SKM-1 treated with dmso at 0.1 percent for 144 hours (cell line): ENCODE results near the gene ALG9.

Experiments
- DNase-seq: peaks from one replicate; lab custom pipeline; 2025; ENCODE audit not compliant: unreplicated experiment; lab: John Stamatoyannopoulos, UW

The ALG9 gene

GRCh38 chr11:111882202-111882601 lies 10.8 kb upstream of the ALG9 start:
- no peak for DNase-seq

GRCh38 chr11:111879637-111879960 lies 8.2 kb upstream of the ALG9 start:
- no peak for DNase-seq

- peak; percentile 96 for DNase-seq
These were observed 7.7 kb upstream of the ALG9 start, which contains the start of the genes CFAP68 and FDXACB1 for GRCh38 chr11:111878849-111879636. CFAP68 (plus strand) TSS chr11:111879541; CDS start chr11:111879561, 20 bp downstream. FDXACB1 (minus strand) TSS chr11:111879165; CDS start chr11:111879132, 33 bp downstream.

- no peak for DNase-seq
These were observed 7.0 kb upstream of the ALG9 start for GRCh38 chr11:111878385-111878848.

- DNase-seq, result no peak
These were observed 346 bp upstream of the ALG9 start for GRCh38 chr11:111871693-111872161.

GRCh38 chr11:111870522-111870885 lies 877 bp downstream of the ALG9 start:
- no peak for DNase-seq

- DNase-seq, result no peak
These were observed 1.3 kb downstream of the ALG9 start for GRCh38 chr11:111870113-111870512.

- DNase-seq, result no peak
These were observed 11.1 kb downstream of the ALG9 start for GRCh38 chr11:111860257-111860656.

GRCh38 chr11:111855506-111855905 lies 15.9 kb downstream of the ALG9 start:
- no peak for DNase-seq

GRCh38 chr11:111852103-111852502 lies 19.3 kb downstream of the ALG9 start:
- DNase-seq, result no peak

GRCh38 chr11:111851636-111852035 lies 19.7 kb downstream of the ALG9 start:
- DNase-seq, result no peak

- DNase-seq, result no peak
These were observed 20.3 kb downstream of the ALG9 start for GRCh38 chr11:111851067-111851466.

GRCh38 chr11:111849631-111850030 lies 21.8 kb downstream of the ALG9 start:
- no peak for DNase-seq

- DNase-seq, result no peak
These were observed 24.7 kb downstream of the ALG9 start for GRCh38 chr11:111846636-111847035.

- DNase-seq, result no peak
These were observed 25.3 kb downstream of the ALG9 start for GRCh38 chr11:111846063-111846462.

GRCh38 chr11:111845276-111846028 lies 25.9 kb downstream of the ALG9 start:
- DNase-seq, result peak; percentile 66

GRCh38 chr11:111843661-111844060 lies 27.7 kb downstream of the ALG9 start:
- no peak for DNase-seq

- DNase-seq, result peak; percentile 56
These were observed 29.9 kb downstream of the ALG9 start for GRCh38 chr11:111841370-111842053.

- no peak for DNase-seq
These were observed 31.2 kb downstream of the ALG9 start for GRCh38 chr11:111840143-111840542.

- no peak for DNase-seq
These were observed 33.3 kb downstream of the ALG9 start for GRCh38 chr11:111838054-111838453.

- no peak for DNase-seq
These were observed 34.0 kb downstream of the ALG9 start for GRCh38 chr11:111837366-111837891.
